Measurements from ENCODE around the gene AEN.

GRCh38 chr15:88608607-88609181, 12.4 kb upstream of the AEN start:
- TF ChIP-seq CTCF (conservative IDR thresholded peaks at IDR 0.05; ENCODE audit: low read length) (no peak), EZH2phosphoT487 (IDR thresholded peaks at IDR 0.05; ENCODE audit: borderline replicate concordance) (no peak)
